Coronary artery (tissue), 2 donors: ENCODE measurements around the gene CST4.

Experiments used
- DNase-seq: peaks from one replicate; pipeline ENCODE4 v3.0.0-alpha.2; 2017; ENCODE audit warnings: low spot score
- H3K27ac ChIP-seq, 2 donors: fragments of 200-600 bp; sonication (generic); one replicate each; pipeline ENCODE4 v1.5.1; 2016 to 2019
- H3K4me3 ChIP-seq: fragments of 200-600 bp; sonication (generic); 2 replicates; pipeline ENCODE4 v1.5.1; 2016; ENCODE audit warnings: mild to moderate bottlenecking, moderate library complexity
- TF ChIP-seq, protein P1 (sequence below): fragments of 200-600 bp; sonication (generic); IDR thresholded peaks from one replicate; pipeline ENCODE4 v1.5.1; 2019; ENCODE audit warnings: antibody characterized with exemption

Gene CST4

GRCh38 chr20:23644164-23644563, 44.7 kb downstream of the CST4 start:
- DNase-seq = no peak
- TF ChIP-seq, protein P1, sequence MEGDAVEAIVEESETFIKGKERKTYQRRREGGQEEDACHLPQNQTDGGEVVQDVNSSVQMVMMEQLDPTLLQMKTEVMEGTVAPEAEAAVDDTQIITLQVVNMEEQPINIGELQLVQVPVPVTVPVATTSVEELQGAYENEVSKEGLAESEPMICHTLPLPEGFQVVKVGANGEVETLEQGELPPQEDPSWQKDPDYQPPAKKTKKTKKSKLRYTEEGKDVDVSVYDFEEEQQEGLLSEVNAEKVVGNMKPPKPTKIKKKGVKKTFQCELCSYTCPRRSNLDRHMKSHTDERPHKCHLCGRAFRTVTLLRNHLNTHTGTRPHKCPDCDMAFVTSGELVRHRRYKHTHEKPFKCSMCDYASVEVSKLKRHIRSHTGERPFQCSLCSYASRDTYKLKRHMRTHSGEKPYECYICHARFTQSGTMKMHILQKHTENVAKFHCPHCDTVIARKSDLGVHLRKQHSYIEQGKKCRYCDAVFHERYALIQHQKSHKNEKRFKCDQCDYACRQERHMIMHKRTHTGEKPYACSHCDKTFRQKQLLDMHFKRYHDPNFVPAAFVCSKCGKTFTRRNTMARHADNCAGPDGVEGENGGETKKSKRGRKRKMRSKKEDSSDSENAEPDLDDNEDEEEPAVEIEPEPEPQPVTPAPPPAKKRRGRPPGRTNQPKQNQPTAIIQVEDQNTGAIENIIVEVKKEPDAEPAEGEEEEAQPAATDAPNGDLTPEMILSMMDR = no peak
- H3K27ac ChIP-seq = no peak overlapping the region
- no peak overlapping the region for H3K4me3 ChIP-seq

- TF ChIP-seq, protein P1 = no peak
- no peak overlapping the region for H3K4me3 ChIP-seq
- DNase-seq = no peak
- H3K27ac ChIP-seq = no peak overlapping the region
Measured at GRCh38 chr20:23643659-23644058, 45.2 kb downstream of the CST4 start.

DNA sequence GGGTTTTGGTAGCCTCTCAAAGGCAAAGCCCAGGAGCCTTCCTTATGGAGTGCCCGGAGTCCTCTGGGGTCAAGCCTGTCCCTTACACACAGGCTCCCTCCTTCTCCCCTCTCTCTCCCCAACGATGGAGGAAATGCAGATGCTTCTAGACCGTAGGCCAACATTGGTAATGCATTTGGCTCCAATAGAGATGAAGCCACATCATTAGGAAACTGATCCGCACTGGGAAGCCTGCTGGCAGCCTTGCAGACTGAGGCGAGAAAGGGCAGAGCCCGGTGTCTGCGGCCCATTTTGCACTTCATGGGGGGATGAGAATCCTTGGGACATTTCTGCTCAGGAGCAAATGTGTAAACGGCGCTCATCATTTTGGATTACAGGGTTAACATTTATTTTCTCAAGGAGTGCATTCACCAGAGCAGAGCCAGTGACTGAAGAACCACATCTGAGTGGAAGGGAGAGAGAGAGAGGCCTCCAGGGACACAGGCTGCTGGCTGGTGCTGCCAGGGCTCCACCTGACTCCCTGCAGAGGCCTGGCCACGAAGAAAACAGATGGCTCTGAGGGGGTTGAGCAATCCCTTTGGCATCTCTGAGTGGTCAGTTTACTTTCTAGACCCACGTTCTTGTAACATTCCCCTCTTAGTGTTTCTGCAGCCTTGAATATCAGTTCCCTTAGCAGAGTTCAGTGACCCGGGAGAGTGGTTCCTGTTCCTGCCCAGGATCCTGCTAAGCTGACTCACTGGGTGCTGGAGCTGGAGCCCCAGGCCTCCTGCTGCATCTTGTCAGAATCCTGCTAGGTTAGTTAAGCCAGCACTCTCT, 46.7 kb downstream of the CST4 start:
- H3K27ac ChIP-seq = peak overlapping the region in 1 of 2 donors; percentile 19
- no peak overlapping the region for H3K4me3 ChIP-seq
- TF ChIP-seq, protein P1 = no peak
- no peak for DNase-seq

DNA sequence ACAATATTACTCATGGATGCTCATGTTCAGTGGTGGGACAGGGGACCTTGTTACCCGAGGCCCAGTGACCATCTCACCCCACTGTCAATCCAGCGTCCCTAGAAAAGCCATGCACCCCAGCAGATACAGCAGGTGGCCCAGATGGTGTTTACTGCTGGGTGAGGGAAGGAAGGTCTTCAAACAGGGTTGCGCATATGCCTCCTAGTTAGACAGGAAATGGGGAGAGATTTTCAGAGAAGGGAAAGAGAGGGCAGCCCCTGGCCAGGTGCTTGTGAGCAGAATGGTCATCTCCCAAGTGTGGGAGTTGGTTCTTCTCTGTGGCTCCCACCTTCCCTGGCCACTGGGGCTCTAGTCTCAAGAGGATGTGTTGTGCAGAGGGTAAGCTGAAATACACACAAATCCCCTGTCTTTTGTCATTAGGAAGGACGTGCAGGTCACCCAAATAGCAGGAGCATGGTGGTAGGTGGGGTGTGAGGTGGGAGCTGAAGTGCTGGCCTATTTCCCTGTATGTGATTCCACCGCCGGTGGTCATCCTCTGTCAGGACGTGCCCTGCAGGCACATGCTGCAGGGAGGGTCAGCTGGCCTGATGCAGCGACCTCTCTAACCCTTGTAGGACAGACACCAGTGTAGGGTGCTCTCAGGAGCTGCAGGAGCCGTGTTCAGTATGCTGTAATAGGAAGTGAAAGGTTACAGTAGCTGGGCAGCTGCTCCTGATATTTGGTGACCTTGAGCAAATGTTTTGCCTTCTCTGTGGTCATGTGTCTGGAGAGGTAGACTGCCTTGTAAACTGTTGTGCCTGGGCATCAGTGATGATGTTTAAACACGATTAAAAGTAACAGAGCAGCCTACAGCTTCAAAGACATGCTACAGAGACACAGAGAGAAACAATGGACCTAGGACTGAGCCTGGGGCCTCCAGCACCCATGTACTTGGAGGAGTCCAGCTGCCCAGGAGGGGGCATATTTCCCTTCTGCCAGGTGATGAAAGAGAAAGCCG, 47.9 kb downstream of the CST4 start:
- no peak for DNase-seq
- H3K27ac ChIP-seq = no peak overlapping the region
- TF ChIP-seq, protein P1 = no peak
- H3K4me3 ChIP-seq = no peak overlapping the region

DNA sequence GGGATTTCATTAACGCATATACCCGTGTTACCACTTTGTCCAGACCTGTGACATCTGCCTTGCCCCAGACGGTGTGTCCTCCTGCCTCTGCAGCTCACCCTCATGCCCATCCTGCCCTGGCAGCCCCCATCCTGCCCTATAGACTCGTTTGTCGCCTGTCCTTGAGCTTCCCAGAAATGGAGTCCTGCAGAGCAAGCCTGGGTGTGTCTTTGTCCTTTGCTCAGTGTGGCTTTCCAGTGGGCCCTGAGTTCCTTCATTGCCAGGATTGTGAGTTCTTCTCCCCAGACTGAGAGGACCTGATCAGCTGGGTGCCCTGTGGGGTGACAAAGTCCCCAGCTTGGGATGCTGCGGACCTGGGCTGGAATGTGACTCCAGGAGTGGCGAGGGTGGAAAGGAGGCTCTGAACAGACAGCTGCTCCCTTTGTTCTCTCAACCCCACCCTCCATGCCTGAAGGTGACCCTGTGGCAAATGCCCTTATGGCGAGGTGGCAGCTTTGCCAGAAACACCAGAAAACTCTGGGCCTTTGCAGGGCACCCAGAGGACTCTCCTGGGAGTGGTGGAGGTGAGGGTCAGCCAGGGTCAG, 48.7 kb downstream of the CST4 start:
- Histone ChIP-seq H3K27ac (no peak overlapping the region), H3K4me3 (no peak overlapping the region)
- TF ChIP-seq, protein P1 = no peak
- no peak for DNase-seq

- Histone ChIP-seq H3K27ac (no peak overlapping the region), H3K4me3 (no peak overlapping the region)
- DNase-seq = no peak
- TF ChIP-seq, protein P1 = no peak
Measured at GRCh38 chr20:23639490-23639958, 49.3 kb downstream of the CST4 start.
